Endothelial cell of umbilical vein (primary cell): ENCODE data around the gene CC2D2B. TPM values are rescaled to one million over a fixed set of nuclear protein-coding genes. Genes with fewer than 3 reads are reported as not detected.
A peak's percentile ranks its signal among the peaks of the same experiment; 100 is the strongest.

ENCODE experiments used
- BruUV-seq: library from RNA; stranded (reverse); fragments of 400-500 nt; replicated peaks from 2 replicates; lab custom pipeline; 2021; lab: Mats Ljungman, UMichigan
- CTCF ChIA-PET: fragments of 300-600, 350-600 bp; sonication (Branson Sonifier 250); formaldehyde crosslinking; loops from one replicate; lab custom pipeline; 2021; ENCODE audit warnings: antibody characterized with exemption, inconsistent platforms; lab: Charles Lee
- POLR2A ChIA-PET: fragments of 300-600, 350-600 bp; sonication (Branson Sonifier 250); formaldehyde crosslinking; loops from one replicate; lab custom pipeline; 2021; ENCODE audit warnings: antibody characterized with exemption, inconsistent platforms; lab: Charles Lee
- DNase-seq: peaks from one replicate; pipeline ENCODE4 v3.0.0-alpha.2; 2011; ENCODE audit warnings: low read depth, low spot score
- FAIRE-seq: peaks from 2 replicates; lab custom pipeline; 2011; peaks lifted over from hg19 to GRCh38; lab: Jason Lieb, UNC
- H2AFZ ChIP-seq: 2 replicates; pipeline ENCODE4 v1.6.0; 2012; ENCODE audit warnings: low read depth, low read length, control low read depth, inconsistent platforms
- H3K27ac ChIP-seq: 2 replicates; pipeline ENCODE4 v1.5.1; 2011; ENCODE audit warnings: low read depth, mild to moderate bottlenecking, control low read depth, low read length, moderate library complexity; ENCODE audit not compliant: insufficient read depth
- H3K27me3 ChIP-seq, 2 experiments: 2 replicates each; pipeline versions ENCODE4 v1.6.0 to v1.6.1; 2011; ENCODE audit warnings: low read length in 2 of 2, mixed read lengths in 1 of 2; ENCODE audit not compliant: control insufficient read depth in 2 of 2, insufficient read depth in 2 of 2
- H3K36me3 ChIP-seq, 2 experiments: 2 replicates in 1 of 2; 3 replicates in 1 of 2; pipeline ENCODE4 v1.5.1; 2011; ENCODE audit warnings: low read length in 2 of 2, mild to moderate bottlenecking in 1 of 2, moderate library complexity in 1 of 2; ENCODE audit not compliant: control insufficient read depth in 2 of 2, insufficient read depth in 2 of 2; ENCODE audit errors: extremely low read depth in 1 of 2
- H3K4me1 ChIP-seq: 3 replicates; pipeline ENCODE4 v1.5.1; 2011; ENCODE audit warnings: mild to moderate bottlenecking, low read length; ENCODE audit not compliant: control insufficient read depth, insufficient read depth; ENCODE audit errors: extremely low read depth
- H3K4me2 ChIP-seq: 2 replicates; pipeline ENCODE4 v1.6.1; 2011; ENCODE audit warnings: low read length, control low read depth, mixed read lengths; ENCODE audit not compliant: insufficient read depth
- H3K4me3 ChIP-seq, 3 experiments: fragments of 200-600 bp in 1 of 3; sonication (generic), shearing (Covaris generic) in 1 of 3; replicated peaks in 1 of 3; 2 replicates each; pipeline ENCODE4 v1.5.1; 2011 to 2016; ENCODE audit warnings: control low read depth in 3 of 3, low read length in 3 of 3, mild to moderate bottlenecking in 2 of 3, inconsistent platforms in 1 of 3, low read depth in 1 of 3, moderate library complexity in 1 of 3; ENCODE audit not compliant: insufficient read depth in 1 of 3
- H3K79me2 ChIP-seq: 2 replicates; pipeline ENCODE4 v1.6.0; 2012; ENCODE audit warnings: low read length, inconsistent platforms; ENCODE audit not compliant: control insufficient read depth, insufficient read depth
- H3K9ac ChIP-seq: replicated peaks from 2 replicates; pipeline ENCODE3; 2011; ENCODE audit warnings: low read length, control low read depth; ENCODE audit not compliant: insufficient read depth; ENCODE audit errors: extremely low read depth
- H3K9me1 ChIP-seq: replicated peaks from 3 replicates; pipeline ENCODE4 v1.6.0; 2011; ENCODE audit warnings: mild to moderate bottlenecking, low read length; ENCODE audit not compliant: control insufficient read depth, insufficient read depth; ENCODE audit errors: extremely low read depth
- H3K9me3 ChIP-seq: replicated peaks from 2 replicates; pipeline ENCODE4 v1.5.1; 2012; ENCODE audit warnings: low read length, inconsistent platforms; ENCODE audit not compliant: control insufficient read depth, insufficient read depth
- H4K20me1 ChIP-seq: replicated peaks from 2 replicates; pipeline ENCODE3; 2011; ENCODE audit warnings: mild to moderate bottlenecking, low read length; ENCODE audit not compliant: control insufficient read depth, insufficient read depth; ENCODE audit errors: extremely low read depth
- CTCF ChIP-seq, 2 donors: IDR thresholded peaks; 1 replicate in 1 of 2; 2 replicates in 1 of 2; pipeline ENCODE4 v1.5.1; 2011; ENCODE audit warnings: low read length in 2 of 2, mild to moderate bottlenecking in 2 of 2, moderate library complexity in 2 of 2, control low read depth in 1 of 2, inconsistent platforms in 1 of 2, low read depth in 1 of 2; ENCODE audit not compliant: insufficient read depth in 1 of 2; ENCODE audit errors: extremely low read depth in 1 of 2
- EZH2 ChIP-seq: IDR thresholded peaks from 2 replicates; pipeline ENCODE4 v1.6.1; 2012; ENCODE audit warnings: borderline replicate concordance, low read depth, mild to moderate bottlenecking, moderate library complexity, low read length, inconsistent platforms; ENCODE audit not compliant: severe bottlenecking
- FOS ChIP-seq: IDR thresholded peaks from 2 replicates; pipeline ENCODE4 v1.6.1; 2011; ENCODE audit warnings: mild to moderate bottlenecking, low read length, moderate library complexity, borderline replicate concordance; ENCODE audit not compliant: insufficient read depth
- GATA2 ChIP-seq: IDR thresholded peaks from 2 replicates; pipeline ENCODE4 v1.7.0; 2011; ENCODE audit warnings: low read depth, mild to moderate bottlenecking, moderate library complexity, mixed read lengths, low read length; ENCODE audit not compliant: insufficient read length, insufficient read depth
- JUN ChIP-seq: IDR thresholded peaks from 2 replicates; pipeline ENCODE4 v1.6.1; 2011; ENCODE audit warnings: borderline replicate concordance, low read depth; ENCODE audit not compliant: insufficient read length, insufficient read depth
- MAX ChIP-seq: IDR thresholded peaks from 2 replicates; pipeline ENCODE4 v1.6.1; 2011; ENCODE audit not compliant: insufficient read depth, insufficient read length
- MYC ChIP-seq: IDR thresholded peaks from one replicate; pipeline ENCODE4 v1.6.1; 2011; ENCODE audit warnings: mild to moderate bottlenecking, low read depth, low read length
- POLR2A ChIP-seq: IDR thresholded peaks from 2 replicates; pipeline ENCODE4 v1.6.1; 2012; ENCODE audit warnings: low read depth, mild to moderate bottlenecking, control low read depth, low read length
- POLR2AphosphoS5 ChIP-seq: IDR thresholded peaks from 2 replicates; pipeline ENCODE4 v1.6.1; 2012; ENCODE audit warnings: low read depth, mild to moderate bottlenecking, control low read depth, low read length, moderate library complexity; ENCODE audit not compliant: insufficient read depth
- dilution Hi-C: fragments of 300-500 bp; cut with MboI; formaldehyde crosslinking; loops from one replicate; pipeline ENCODE4 v1.15.0; 2019; ENCODE audit warnings: low sequenced_read_pairs; ENCODE audit not compliant: extremely low pct_ligation_motif_present
- intact Hi-C: fragments of 100-400 bp; cut with micrococcal nuclease; formaldehyde crosslinking; loops from one replicate; pipeline ENCODE4 v1.10.0; 2022
- polyA plus RNA-seq, 4 experiments: library from polyadenylated mRNA; depleted of rRNA in 3 of 4; stranded (reverse) in 3 of 4; unstranded in 1 of 4; fragments of >200 nt; gene quantifications; 2 replicates each; pipeline versions ENCODE4 v1.2.1 to v1.2.3, GENCODE V29; 2011 to 2012; ENCODE audit warnings: missing spikeins in 1 of 4
- total RNA-seq: library from RNA; stranded (reverse); gene quantifications from 2 replicates; pipeline ENCODE4 v1.2.3, GENCODE V29; 2021

The CC2D2B gene
- total and polyA plus RNA-seq, 2 donors (not counting 3 experiments of a cell fraction or from before 2014, with no cell fraction given) = 0.21 to 1.2 TPM

- Histone ChIP-seq H3K36me3 (peaks cover 21 to 22% of the 10 kb centered on the region in 2 experiments), H2AFZ (no peak overlapping the region), H3K4me2 (peak overlapping the region; percentile 61), H3K4me3 (peak overlapping the region in 1 of 3 experiments; percentile 15), H3K27ac (peak overlapping the region; percentile 74), H3K9me1 (no peaks in the 10 kb centered on the region), H3K9ac (peak overlapping the region; percentile 30), H3K27me3 (no peaks in the 10 kb centered on the region), H3K4me1 (peaks cover 44% of the 10 kb centered on the region), H3K79me2 (peaks cover 58% of the 10 kb centered on the region), H4K20me1 (no peaks in the 10 kb centered on the region), H3K9me3 (no peaks in the 10 kb centered on the region)
- BruUV-seq = no TSS peak
- intact Hi-C loops = loop anchor here (1.0 kb wide), 3 partner anchors 11 to 18 kb away; partner anchors contain the start of gene CCNJ
- ChIA-PET CTCF (interaction anchor here (1.0 kb wide), 3 partner anchors 21 to 176 kb away, joined by 3 to 4 read pairs (median 4); no protein-coding TSS in a partner anchor), POLR2A (no interaction called here)
- dilution Hi-C loops = no loop called here
- peak; percentile 88 for FAIRE-seq
- peak; percentile 92 for DNase-seq
- TF ChIP-seq POLR2AphosphoS5 (peak; percentile 39), POLR2A (no peak), CTCF (IDR thresholded peaks at IDR 0.05; ENCODE audit: extremely low read depth in 1 of 2, insufficient read depth in 1 of 2, low read depth in 1 of 2, low read length in 2 of 2) (no peak), GATA2 (peak; percentile 74), FOS (no peak), EZH2 (no peak), MAX (no peak), MYC (no peak), JUN (peak; percentile 45)
Observed at GRCh38 chr10:96053985-96054384, 146.2 kb downstream of the CC2D2B start.
